HepG2 (cell line): Measurements from ENCODE around the gene KLF16. TPM values are rescaled to one million over a fixed set of nuclear protein-coding genes. Genes with fewer than 3 reads are reported as not detected.
A peak's percentile ranks its signal among the peaks of the same experiment; 100 is the strongest.

Experiments
- CCDC6 ChIP-seq: sonication (generic); formaldehyde crosslinking; IDR thresholded peaks from 2 replicates; pipeline ENCODE4 v1.8.1; 2022; ENCODE audit warnings: mild to moderate bottlenecking, missing genetic modification reagents, moderate library complexity
- ETV5 ChIP-seq: IDR thresholded peaks from 2 replicates; pipeline ENCODE4 v1.6.1; 2018; ENCODE audit warnings: missing biosample characterization, missing genetic modification reagents, inconsistent platforms, borderline replicate concordance
- MAFK ChIP-seq, 2 experiments: IDR thresholded peaks in 1 of 2; conservative IDR thresholded peaks in 1 of 2; 2 replicates each; pipeline ENCODE4 v1.6.1; 2011; ENCODE audit warnings: improper control_type of control experiment in 2 of 2, low read length in 2 of 2
- NONO ChIP-seq, 2 experiments: fragments of 450-650 bp in 1 of 2; sonication (generic) in 1 of 2; formaldehyde crosslinking in 1 of 2; IDR thresholded peaks in 1 of 2; conservative IDR thresholded peaks in 1 of 2; 2 replicates each; pipeline versions ENCODE4 v1.6.1 to v1.8.0; 2017 to 2022; ENCODE audit warnings: mild to moderate bottlenecking in 1 of 2, missing genetic modification reagents in 1 of 2, moderate library complexity in 1 of 2
- TGIF2 ChIP-seq: IDR thresholded peaks from 2 replicates; pipeline ENCODE4 v1.6.1; 2016; ENCODE audit warnings: control low read depth, missing compliant biosample characterization
- TP53 ChIP-seq: sonication (generic); formaldehyde crosslinking; conservative IDR thresholded peaks from 2 replicates; pipeline ENCODE4 v1.4.0; 2020; ENCODE audit warnings: missing genetic modification reagents
- ZFYVE20 ChIP-seq: sonication (generic); formaldehyde crosslinking; IDR thresholded peaks from 2 replicates; pipeline ENCODE4 v1.8.0; 2023; ENCODE audit warnings: low read depth, mild to moderate bottlenecking, moderate library complexity, missing genetic modification reagents, borderline replicate concordance
- ZNF124 ChIP-seq: sonication (generic); formaldehyde crosslinking; IDR thresholded peaks from 2 replicates; pipeline ENCODE4 v1.4.0; 2020; ENCODE audit warnings: missing genetic modification reagents
- ZNF530 ChIP-seq: sonication (generic); formaldehyde crosslinking; IDR thresholded peaks from 2 replicates; pipeline ENCODE4 v1.5.0; 2020; ENCODE audit warnings: low read depth, mild to moderate bottlenecking, missing genetic modification reagents
- ZNF543 ChIP-seq: sonication (generic); formaldehyde crosslinking; IDR thresholded peaks from 2 replicates; pipeline ENCODE4 v1.4.0; 2020; ENCODE audit warnings: mild to moderate bottlenecking, missing genetic modification reagents
- polyA plus RNA-seq, 8 experiments: library from polyadenylated mRNA; depleted of rRNA in 3 of 8; stranded (reverse) in 7 of 8; unstranded in 1 of 8; fragments of >200 nt; fragmentation: Illumina TruSeq in 4 of 8; extraction: Trizol in 4 of 8; gene quantifications; 2 replicates each; pipeline versions ENCODE4 v1.2.1 to v1.2.3, GENCODE V29; 2011 to 2016; ENCODE audit warnings: low read depth in 4 of 8, missing spikeins in 1 of 8, mixed read lengths in 1 of 8; ENCODE audit not compliant: insufficient read depth in 1 of 8
- total RNA-seq, 5 experiments: library from RNA; depleted of rRNA; stranded (reverse); fragments of >200 nt; fragmentation: Illumina TruSeq; extraction: Trizol; gene quantifications; 2 replicates each; pipeline ENCODE4 v1.2.3, GENCODE V29; 2016; ENCODE audit warnings: low read depth in 1 of 5
- TF ChIP-seq, protein P1 (sequence below): sonication (generic); formaldehyde crosslinking; IDR thresholded peaks from 2 replicates; pipeline ENCODE4 v1.8.1; 2022; ENCODE audit warnings: mild to moderate bottlenecking, missing genetic modification reagents
- TF ChIP-seq, protein P2 (sequence below): sonication (generic); formaldehyde crosslinking; IDR thresholded peaks from 2 replicates; pipeline ENCODE4 v1.4.0; 2020; ENCODE audit warnings: missing genetic modification reagents
- TF ChIP-seq, protein P3 (sequence below): sonication (generic); formaldehyde crosslinking; IDR thresholded peaks from 2 replicates; pipeline ENCODE4 v1.4.0; 2020; ENCODE audit warnings: mild to moderate bottlenecking, low read depth, missing genetic modification reagents
- TF ChIP-seq, protein P4 (sequence below): sonication (generic); formaldehyde crosslinking; IDR thresholded peaks from 2 replicates; pipeline ENCODE4 v1.8.0; 2022; ENCODE audit warnings: missing genetic modification reagents, mild to moderate bottlenecking, moderate library complexity, borderline replicate concordance
- TF ChIP-seq, protein P5 (sequence below): sonication (generic); formaldehyde crosslinking; IDR thresholded peaks from 2 replicates; pipeline ENCODE4 v1.5.1; 2020; ENCODE audit warnings: mild to moderate bottlenecking, missing genetic modification reagents, moderate library complexity
- TF ChIP-seq, protein P6 (sequence below): sonication (generic); formaldehyde crosslinking; IDR thresholded peaks from 2 replicates; pipeline ENCODE4 v1.4.0; 2020; ENCODE audit warnings: mild to moderate bottlenecking, missing genetic modification reagents, borderline replicate concordance

The KLF16 gene
- total and polyA plus RNA-seq, 2 of the 13 experiments (the other 11 are each of a cell fraction or from before 2014, with no cell fraction given) = 3.5 to 6.7 TPM

- TF ChIP-seq, protein P1, sequence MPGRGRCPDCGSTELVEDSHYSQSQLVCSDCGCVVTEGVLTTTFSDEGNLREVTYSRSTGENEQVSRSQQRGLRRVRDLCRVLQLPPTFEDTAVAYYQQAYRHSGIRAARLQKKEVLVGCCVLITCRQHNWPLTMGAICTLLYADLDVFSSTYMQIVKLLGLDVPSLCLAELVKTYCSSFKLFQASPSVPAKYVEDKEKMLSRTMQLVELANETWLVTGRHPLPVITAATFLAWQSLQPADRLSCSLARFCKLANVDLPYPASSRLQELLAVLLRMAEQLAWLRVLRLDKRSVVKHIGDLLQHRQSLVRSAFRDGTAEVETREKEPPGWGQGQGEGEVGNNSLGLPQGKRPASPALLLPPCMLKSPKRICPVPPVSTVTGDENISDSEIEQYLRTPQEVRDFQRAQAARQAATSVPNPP (CRISPR knock-in tag) = no peak
- TF ChIP-seq MAFK (conservative IDR thresholded peaks at IDR 0.05 in 1 of 2, IDR thresholded peaks at IDR 0.05 in 1 of 2; ENCODE audit: low read length in 2 of 2) = no peak
- no peak for TF ChIP-seq ZFYVE20 (CRISPR knock-in tag)
- TF ChIP-seq, protein P2, sequence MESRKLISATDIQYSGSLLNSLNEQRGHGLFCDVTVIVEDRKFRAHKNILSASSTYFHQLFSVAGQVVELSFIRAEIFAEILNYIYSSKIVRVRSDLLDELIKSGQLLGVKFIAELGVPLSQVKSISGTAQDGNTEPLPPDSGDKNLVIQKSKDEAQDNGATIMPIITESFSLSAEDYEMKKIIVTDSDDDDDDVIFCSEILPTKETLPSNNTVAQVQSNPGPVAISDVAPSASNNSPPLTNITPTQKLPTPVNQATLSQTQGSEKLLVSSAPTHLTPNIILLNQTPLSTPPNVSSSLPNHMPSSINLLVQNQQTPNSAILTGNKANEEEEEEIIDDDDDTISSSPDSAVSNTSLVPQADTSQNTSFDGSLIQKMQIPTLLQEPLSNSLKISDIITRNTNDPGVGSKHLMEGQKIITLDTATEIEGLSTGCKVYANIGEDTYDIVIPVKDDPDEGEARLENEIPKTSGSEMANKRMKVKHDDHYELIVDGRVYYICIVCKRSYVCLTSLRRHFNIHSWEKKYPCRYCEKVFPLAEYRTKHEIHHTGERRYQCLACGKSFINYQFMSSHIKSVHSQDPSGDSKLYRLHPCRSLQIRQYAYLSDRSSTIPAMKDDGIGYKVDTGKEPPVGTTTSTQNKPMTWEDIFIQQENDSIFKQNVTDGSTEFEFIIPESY = peak; percentile 36; the same call in 1 of the 2 replicates
- TF ChIP-seq, protein P3, sequence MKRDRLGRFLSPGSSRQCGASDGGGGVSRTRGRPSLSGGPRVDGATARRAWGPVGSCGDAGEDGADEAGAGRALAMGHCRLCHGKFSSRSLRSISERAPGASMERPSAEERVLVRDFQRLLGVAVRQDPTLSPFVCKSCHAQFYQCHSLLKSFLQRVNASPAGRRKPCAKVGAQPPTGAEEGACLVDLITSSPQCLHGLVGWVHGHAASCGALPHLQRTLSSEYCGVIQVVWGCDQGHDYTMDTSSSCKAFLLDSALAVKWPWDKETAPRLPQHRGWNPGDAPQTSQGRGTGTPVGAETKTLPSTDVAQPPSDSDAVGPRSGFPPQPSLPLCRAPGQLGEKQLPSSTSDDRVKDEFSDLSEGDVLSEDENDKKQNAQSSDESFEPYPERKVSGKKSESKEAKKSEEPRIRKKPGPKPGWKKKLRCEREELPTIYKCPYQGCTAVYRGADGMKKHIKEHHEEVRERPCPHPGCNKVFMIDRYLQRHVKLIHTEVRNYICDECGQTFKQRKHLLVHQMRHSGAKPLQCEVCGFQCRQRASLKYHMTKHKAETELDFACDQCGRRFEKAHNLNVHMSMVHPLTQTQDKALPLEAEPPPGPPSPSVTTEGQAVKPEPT (CRISPR knock-in tag) = no peak
- TF ChIP-seq NONO (IDR thresholded peaks at IDR 0.05) = no peak
- TF ChIP-seq NONO (CRISPR knock-in tag; conservative IDR thresholded peaks at IDR 0.05) = 0 out of 2 replicates have a peak, but pooled peaks have one; percentile 35
- TF ChIP-seq ZNF124 = no peak
- 0 out of 2 replicates have a peak, but pooled peaks have one; percentile 52 for TF ChIP-seq ZNF543 (CRISPR knock-in tag)
- TF ChIP-seq, protein P4, sequence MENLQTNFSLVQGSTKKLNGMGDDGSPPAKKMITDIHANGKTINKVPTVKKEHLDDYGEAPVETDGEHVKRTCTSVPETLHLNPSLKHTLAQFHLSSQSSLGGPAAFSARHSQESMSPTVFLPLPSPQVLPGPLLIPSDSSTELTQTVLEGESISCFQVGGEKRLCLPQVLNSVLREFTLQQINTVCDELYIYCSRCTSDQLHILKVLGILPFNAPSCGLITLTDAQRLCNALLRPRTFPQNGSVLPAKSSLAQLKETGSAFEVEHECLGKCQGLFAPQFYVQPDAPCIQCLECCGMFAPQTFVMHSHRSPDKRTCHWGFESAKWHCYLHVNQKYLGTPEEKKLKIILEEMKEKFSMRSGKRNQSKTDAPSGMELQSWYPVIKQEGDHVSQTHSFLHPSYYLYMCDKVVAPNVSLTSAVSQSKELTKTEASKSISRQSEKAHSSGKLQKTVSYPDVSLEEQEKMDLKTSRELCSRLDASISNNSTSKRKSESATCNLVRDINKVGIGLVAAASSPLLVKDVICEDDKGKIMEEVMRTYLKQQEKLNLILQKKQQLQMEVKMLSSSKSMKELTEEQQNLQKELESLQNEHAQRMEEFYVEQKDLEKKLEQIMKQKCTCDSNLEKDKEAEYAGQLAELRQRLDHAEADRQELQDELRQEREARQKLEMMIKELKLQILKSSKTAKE (CRISPR knock-in tag) = no peak
- TF ChIP-seq, protein P5, sequence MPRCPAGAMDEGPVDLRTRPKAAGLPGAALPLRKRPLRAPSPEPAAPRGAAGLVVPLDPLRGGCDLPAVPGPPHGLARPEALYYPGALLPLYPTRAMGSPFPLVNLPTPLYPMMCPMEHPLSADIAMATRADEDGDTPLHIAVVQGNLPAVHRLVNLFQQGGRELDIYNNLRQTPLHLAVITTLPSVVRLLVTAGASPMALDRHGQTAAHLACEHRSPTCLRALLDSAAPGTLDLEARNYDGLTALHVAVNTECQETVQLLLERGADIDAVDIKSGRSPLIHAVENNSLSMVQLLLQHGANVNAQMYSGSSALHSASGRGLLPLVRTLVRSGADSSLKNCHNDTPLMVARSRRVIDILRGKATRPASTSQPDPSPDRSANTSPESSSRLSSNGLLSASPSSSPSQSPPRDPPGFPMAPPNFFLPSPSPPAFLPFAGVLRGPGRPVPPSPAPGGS (CRISPR knock-in tag) = no peak
- peak; percentile 78 for TF ChIP-seq TGIF2
- TF ChIP-seq, protein P6, sequence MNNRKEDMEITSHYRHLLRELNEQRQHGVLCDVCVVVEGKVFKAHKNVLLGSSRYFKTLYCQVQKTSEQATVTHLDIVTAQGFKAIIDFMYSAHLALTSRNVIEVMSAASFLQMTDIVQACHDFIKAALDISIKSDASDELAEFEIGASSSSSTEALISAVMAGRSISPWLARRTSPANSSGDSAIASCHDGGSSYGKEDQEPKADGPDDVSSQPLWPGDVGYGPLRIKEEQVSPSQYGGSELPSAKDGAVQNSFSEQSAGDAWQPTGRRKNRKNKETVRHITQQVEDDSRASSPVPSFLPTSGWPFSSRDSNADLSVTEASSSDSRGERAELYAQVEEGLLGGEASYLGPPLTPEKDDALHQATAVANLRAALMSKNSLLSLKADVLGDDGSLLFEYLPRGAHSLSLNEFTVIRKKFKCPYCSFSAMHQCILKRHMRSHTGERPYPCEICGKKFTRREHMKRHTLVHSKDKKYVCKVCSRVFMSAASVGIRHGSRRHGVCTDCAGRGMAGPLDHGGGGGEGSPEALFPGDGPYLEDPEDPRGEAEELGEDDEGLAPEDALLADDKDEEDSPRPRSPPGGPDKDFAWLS (CRISPR knock-in tag) = 0 out of 2 replicates have a peak, but pooled peaks have one; percentile 42
- TF ChIP-seq CCDC6 (CRISPR knock-in tag) = no peak
- 0 out of 2 replicates have a peak, but pooled peaks have one; percentile 31 for TF ChIP-seq TP53 (CRISPR knock-in tag)
- TF ChIP-seq ZNF530 (CRISPR knock-in tag) = no peak
- TF ChIP-seq ETV5 (CRISPR knock-in tag) = peak; percentile 97
These were observed 41.9 kb upstream of the KLF16 start, which contains the start of the genes ADAT3 and SCAMP4 (continued) for GRCh38 chr19:1905110-1905862.
